ENCODE measurements around the gene DUSP22. TPM values are rescaled to one million over a fixed set of nuclear protein-coding genes. Genes with fewer than 3 reads are reported as not detected.

DUSP22 gene
- total RNA-seq, 2 experiments from 2014 or later, result 38.1 to 47.8 TPM

DNA sequence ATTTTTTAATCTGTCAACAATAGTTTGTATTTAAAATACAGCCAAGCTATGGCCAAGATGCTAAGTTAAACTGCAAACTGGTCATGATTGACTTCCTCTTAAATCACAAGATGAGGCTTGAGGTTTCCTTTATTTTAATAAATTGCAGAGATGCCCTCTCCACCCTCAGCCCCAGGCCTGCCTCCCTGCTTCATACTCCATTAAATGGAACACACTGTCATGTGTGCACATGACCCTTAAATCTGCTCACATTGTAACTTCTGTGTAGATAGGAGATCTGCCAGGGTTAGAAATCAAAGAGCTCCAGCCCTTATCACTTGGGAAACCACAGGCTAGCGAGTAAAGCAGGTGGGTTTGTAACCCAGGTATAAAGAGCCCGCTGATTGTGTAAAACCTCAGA, 20.8 kb downstream of the DUSP22 start:
- DNase-seq, result no peak
- H3K9me3 Mint-ChIP-seq (ENCODE audit: low read depth), result no peaks in the 10 kb centered on the region
- H3K4me3 Mint-ChIP-seq, result no peak overlapping the region
- CTCF ChIA-PET, result interaction anchor here (1.3 to 2.1 kb wide), 7 partner anchors 9 to 144 kb away, joined by 3 to 14 read pairs (median 5); no protein-coding TSS in a partner anchor
- no peak overlapping the region for H3K27ac Mint-ChIP-seq
- H3K36me3 Mint-ChIP-seq, result peaks cover 12% of the 10 kb centered on the region
- ATAC-seq, result peak; percentile 39
- H3K4me1 Mint-ChIP-seq, result peaks cover 27% of the 10 kb centered on the region
- H3K27me3 Mint-ChIP-seq, result no peaks in the 10 kb centered on the region

DNA sequence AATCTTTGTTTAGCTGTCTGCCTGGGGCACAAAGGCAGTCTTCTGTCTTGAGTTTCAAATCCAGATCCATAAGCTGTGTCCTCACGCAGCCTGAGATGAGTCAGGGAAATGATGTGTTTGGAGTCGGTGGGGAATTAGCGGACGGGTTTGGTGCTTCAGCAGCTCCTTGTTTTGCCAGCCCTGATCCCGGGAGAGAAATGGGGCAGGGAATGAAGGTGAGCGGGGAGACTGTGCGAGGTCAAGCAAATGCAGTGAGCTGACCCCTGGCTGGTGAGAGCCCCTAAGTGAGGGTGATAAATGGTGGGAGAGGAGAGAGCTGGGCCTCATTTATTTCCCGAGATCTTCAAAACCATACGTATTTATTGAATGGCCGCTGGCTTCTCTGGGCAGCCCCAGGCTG, 21.6 kb downstream of the DUSP22 start:
- Mint-ChIP-seq H3K4me3 (no peak overlapping the region), H3K9me3 (ENCODE audit: low read depth) (no peaks in the 10 kb centered on the region), H3K27me3 (no peaks in the 10 kb centered on the region), H3K36me3 (peaks cover 13% of the 10 kb centered on the region), H3K27ac (no peak overlapping the region), H3K4me1 (peaks cover 32% of the 10 kb centered on the region)
- CTCF ChIA-PET, result interaction anchor here (1.3 to 2.1 kb wide), 6 partner anchors 8 to 145 kb away, joined by 3 to 14 read pairs (median 5); no protein-coding TSS in a partner anchor
- DNase-seq (no peak), ATAC-seq (no peak)

DNA sequence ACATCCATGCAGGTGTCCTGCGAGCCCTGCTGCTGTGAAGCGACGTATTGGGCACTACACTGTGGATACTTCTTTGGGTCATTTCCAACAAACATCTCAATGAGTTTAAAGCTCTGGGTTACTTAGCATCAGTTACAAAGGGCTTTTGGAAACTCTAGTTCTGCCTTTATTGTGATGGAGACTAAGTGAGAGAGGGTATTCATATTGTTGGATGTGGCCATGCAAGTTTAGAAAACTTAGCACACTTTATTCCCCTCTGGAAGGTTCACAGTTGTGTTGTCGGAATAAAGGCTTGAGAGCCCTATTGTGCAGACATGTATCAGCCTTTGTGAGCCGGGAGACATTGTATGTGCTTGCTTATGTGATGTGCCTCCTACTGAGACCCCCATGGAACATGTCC, 22.1 kb downstream of the DUSP22 start:
- Mint-ChIP-seq H3K36me3 (peaks cover 17% of the 10 kb centered on the region), H3K4me1 (peaks cover 32% of the 10 kb centered on the region), H3K9me3 (ENCODE audit: low read depth) (no peaks in the 10 kb centered on the region), H3K27ac (no peak overlapping the region), H3K27me3 (no peaks in the 10 kb centered on the region), H3K4me3 (no peak overlapping the region)
- CTCF ChIA-PET, result interaction anchor here (1.3 to 1.9 kb wide), 4 partner anchors 7 to 21 kb away, joined by 3 to 7 read pairs (median 6); no protein-coding TSS in a partner anchor
- DNase-seq (no peak), ATAC-seq (no peak)

DNA sequence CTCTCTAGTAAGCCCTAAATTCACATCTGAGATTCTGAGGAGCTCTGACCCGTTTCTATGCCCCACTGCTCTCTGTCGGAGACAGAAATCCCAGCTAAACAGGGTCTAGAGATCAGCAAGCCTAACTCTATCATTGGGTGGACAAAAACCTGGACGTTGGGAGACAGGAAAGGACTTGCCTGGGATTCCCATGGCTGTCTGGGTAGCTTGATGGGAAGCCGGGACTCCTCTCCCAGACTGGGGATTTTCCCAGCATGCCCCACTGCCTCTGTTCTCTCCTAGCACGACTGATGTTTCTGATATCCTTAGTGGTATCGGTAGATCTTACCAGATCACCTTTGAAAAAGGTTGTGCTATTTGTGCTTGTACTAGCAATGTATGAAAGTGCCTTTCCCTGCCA, 22.9 kb downstream of the DUSP22 start:
- CTCF ChIA-PET, result interaction anchor here (1.0 to 1.7 kb wide), 3 partner anchors 9 to 126 kb away, joined by 3 to 7 read pairs (median 3); no protein-coding TSS in a partner anchor
- Mint-ChIP-seq H3K4me3 (no peak overlapping the region), H3K4me1 (peaks cover 32% of the 10 kb centered on the region), H3K27ac (no peak overlapping the region), H3K27me3 (no peaks in the 10 kb centered on the region), H3K36me3 (peaks cover 17% of the 10 kb centered on the region), H3K9me3 (ENCODE audit: low read depth) (no peaks in the 10 kb centered on the region)
- no peak for ATAC-seq
- DNase-seq, result no peak

DNA sequence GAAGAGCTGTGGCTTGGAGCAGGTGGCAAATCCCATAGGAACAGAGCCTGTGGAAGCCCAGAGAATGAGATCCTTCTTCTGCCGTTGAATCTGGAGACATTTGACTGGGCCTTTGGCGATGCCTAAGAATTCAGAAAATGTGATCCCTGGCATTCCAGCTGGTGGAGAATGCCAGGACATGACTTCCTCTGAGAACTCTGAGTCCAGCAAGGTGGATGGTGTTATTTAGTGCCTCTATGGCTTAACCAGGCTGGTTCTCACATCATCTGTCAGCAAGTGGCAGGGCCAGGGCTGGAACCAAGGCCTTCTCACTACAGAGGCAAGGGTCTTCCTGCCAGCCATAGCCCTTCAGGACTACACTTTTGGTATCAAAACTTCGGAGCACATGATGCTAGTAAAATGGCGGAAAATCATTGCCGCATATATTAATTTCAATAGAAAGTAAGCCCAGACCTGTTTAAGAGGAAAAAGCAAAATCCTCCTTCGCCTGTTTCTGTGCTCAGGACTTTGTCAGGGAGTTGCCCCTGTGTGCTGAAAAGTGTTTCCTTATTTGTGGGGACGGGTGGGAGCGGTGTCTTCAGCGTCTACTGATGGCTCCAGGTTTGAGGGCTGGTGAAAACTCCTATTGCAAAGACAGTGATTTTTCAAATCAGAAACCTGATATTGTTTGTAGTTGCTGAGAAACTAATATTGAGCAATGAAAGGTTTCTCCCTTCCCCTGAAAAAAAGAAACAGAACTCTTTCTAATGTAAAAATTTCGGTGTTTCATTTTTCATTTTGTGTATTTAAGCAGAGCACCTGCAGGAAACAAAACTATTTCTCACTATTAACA, 23.9 kb downstream of the DUSP22 start:
- no peak overlapping the region for H3K4me3 Mint-ChIP-seq
- ATAC-seq, result no peak
- H3K27ac Mint-ChIP-seq, result no peak overlapping the region
- DNase-seq, result no peak
- H3K27me3 Mint-ChIP-seq, result no peaks in the 10 kb centered on the region
- H3K9me3 Mint-ChIP-seq (ENCODE audit: low read depth), result no peaks in the 10 kb centered on the region
- H3K36me3 Mint-ChIP-seq, result peaks cover 17% of the 10 kb centered on the region
- CTCF ChIA-PET, result interaction anchor here (1.0 to 1.7 kb wide), 3 partner anchors 10 to 104 kb away, joined by 3 to 7 read pairs (median 5); no protein-coding TSS in a partner anchor
- peaks cover 32% of the 10 kb centered on the region for H3K4me1 Mint-ChIP-seq

DNA sequence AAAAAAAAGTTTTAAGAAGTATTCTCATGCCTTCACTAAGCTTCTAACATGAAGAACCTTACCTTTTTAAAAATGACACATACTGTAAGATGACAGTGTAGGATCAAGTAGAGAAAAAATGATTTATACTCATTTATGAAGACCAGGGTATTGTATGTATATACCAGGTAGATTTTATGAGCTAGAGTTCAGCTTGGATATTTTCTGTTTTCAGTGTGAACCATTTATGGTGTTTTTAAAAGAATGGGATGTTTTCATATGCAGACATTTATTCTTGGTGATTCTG, 24.4 kb downstream of the DUSP22 start:
- H3K27ac Mint-ChIP-seq, result no peak overlapping the region
- peaks cover 15% of the 10 kb centered on the region for H3K36me3 Mint-ChIP-seq
- peaks cover 32% of the 10 kb centered on the region for H3K4me1 Mint-ChIP-seq
- H3K27me3 Mint-ChIP-seq, result no peaks in the 10 kb centered on the region
- DNase-seq (no peak), ATAC-seq (no peak)
- no peak overlapping the region for H3K4me3 Mint-ChIP-seq
- H3K9me3 Mint-ChIP-seq (ENCODE audit: low read depth), result no peaks in the 10 kb centered on the region
- CTCF ChIA-PET, result interaction anchor here (1.5 kb wide), 1 partner anchor 16 kb away, joined by 5 read pairs; no protein-coding TSS in a partner anchor

DNA sequence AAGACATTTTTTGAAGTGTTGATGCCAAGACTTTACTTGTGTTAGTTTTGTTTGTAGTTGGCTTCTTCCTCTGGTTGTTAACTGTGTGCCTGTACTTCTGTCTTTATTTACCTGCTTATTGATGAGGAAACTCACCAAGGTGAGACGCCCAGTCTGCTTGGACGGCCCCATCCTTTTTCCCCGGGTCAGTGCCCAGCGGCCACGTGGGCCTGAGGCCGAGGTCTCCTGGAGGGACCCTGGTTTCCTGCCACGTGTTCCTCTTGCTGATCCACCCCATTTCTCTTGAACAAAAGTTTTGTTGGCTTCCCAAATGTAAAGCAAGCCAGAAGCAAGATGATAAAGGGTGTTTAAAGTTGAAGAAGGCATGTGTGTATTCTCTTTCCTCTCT, 24.8 kb downstream of the DUSP22 start:
- H3K4me3 Mint-ChIP-seq, result no peak overlapping the region
- CTCF ChIA-PET, result interaction anchor here (1.1 to 1.5 kb wide), 2 partner anchors 10 to 16 kb away, joined by 3 to 5 read pairs; no protein-coding TSS in a partner anchor
- DNase-seq (no peak), ATAC-seq (no peak)
- H3K27me3 Mint-ChIP-seq, result no peaks in the 10 kb centered on the region
- H3K36me3 Mint-ChIP-seq, result peaks cover 14% of the 10 kb centered on the region
- no peak overlapping the region for H3K27ac Mint-ChIP-seq
- peaks cover 32% of the 10 kb centered on the region for H3K4me1 Mint-ChIP-seq
- no peaks in the 10 kb centered on the region for H3K9me3 Mint-ChIP-seq (ENCODE audit: low read depth)

DNA sequence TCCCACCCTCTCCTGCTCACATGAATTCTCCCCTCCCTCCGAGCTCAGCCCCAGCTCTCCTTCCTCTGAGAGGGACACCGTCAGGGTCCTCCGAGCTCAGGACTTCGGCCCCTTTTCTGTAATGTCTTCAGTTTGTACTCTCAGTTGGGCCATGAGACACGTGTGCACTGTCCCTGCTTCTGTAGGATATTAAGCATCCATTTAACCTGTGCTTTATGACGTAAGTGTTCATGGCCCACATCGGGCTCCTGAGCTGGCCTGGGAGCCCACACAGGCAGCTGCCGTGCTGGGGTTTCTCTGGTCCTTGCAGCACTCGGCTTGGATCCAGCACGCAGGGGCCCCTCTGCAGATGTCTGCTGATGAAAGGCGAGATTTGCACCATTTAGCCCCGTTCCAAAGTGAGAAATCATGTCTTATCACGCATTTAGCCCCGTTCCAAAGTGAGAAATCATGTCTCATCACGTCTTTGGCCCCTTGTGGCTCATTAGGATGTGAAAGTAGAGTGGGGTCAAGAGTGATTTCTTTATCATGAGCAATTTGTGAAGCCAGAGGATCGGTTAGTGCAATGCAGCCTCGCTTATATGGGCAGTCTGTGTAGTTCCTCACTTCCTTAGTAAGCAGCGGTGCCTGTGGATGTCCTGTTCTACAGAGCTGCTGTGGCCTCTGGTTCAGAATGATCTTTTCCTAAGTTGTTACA, 25.3 kb downstream of the DUSP22 start:
- Mint-ChIP-seq H3K27ac (no peak overlapping the region), H3K9me3 (ENCODE audit: low read depth) (no peaks in the 10 kb centered on the region), H3K36me3 (peaks cover 14% of the 10 kb centered on the region), H3K4me1 (peaks cover 27% of the 10 kb centered on the region), H3K4me3 (no peak overlapping the region), H3K27me3 (no peaks in the 10 kb centered on the region)
- CTCF ChIA-PET, result interaction anchor here (0.6 to 1.2 kb wide), 3 partner anchors 9 to 27 kb away, joined by 3 read pairs; no protein-coding TSS in a partner anchor
- ATAC-seq, result no peak
- DNase-seq, result no peak

DNA sequence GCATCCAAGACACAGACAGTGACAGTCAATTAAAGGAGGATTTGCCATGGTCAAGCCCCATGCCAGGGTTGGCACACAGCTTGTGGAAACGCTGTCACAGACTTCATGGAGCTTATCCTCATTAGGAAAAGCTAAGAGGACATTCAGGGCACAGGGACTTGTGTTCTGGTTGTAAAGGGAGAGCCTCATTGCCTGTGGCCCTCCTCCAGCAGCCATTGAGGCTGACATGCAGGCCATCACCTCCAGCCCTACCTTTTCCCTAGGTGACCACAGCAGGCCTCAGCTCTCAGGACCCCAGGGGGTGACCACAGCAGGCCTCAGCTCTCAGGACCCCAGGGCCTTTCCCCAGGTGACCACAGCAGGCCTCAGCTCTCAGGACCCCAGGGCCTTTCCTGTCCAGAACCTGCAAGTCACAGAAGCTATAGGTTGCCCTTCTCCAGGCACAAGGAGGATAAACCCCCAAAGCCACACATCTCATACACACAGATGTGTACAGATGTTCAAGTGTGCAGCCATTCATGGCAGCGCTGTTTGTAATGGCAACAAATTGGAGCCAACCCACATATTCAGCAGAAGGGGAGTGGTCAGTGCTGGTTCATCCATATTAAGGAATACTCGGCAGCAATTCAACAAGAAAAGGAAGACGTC, 26.1 kb downstream of the DUSP22 start:
- Mint-ChIP-seq H3K4me1 (peaks cover 21% of the 10 kb centered on the region), H3K27ac (no peak overlapping the region), H3K9me3 (ENCODE audit: low read depth) (no peaks in the 10 kb centered on the region), H3K27me3 (no peaks in the 10 kb centered on the region), H3K4me3 (no peak overlapping the region), H3K36me3 (peaks cover 15% of the 10 kb centered on the region)
- no peak for ATAC-seq
- DNase-seq, result no peak
- CTCF ChIA-PET, result interaction anchor here (0.6 to 1.2 kb wide), 2 partner anchors 10 to 26 kb away, joined by 3 read pairs; no protein-coding TSS in a partner anchor

DNA sequence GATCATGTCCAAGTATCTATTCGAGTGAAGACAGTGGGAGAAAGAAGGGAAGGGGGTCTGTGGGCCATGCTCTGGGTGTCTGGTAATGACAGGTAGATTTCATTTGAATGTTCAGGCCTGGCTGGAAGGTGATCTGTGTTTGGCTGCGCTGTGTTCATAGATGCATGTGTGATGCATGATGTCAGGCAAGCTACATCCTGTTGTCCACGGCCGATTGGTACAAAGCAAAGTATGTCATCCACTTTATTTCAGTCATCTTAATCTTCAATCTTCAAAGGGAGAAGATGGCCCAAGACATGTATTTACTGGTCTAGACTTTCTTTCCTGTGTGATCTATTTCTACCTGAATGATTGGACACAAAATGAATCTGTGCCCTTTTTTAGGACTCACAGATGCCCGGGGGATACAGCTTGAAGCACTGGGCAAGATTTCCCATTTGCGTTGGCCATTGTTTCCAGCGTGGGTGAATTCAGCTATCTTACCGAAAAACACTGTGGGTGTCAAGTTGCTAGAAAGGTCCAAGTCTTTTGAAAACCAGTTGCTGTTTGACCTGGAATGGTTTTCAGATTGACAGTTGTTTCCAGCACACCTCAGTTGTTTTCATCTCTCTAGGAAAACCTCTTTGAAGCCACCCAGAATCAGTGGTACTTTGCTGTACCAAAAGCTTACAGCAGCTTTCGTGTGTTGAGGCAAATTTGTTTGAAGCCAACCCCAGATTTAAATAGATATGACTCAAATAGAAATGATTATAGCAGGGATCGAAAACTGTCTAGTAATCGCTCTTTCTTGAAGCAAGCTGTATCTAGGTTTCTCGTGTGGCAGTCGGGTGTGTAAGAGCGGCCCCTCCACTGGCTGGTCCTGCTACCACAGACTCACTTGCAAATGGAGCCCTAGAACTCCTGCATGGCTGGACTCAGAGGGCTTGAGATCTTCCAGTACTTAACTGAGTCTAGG, 27.2 kb downstream of the DUSP22 start:
- CTCF ChIA-PET, result interaction anchor here (0.8 kb wide), 1 partner anchor 14 kb away, joined by 3 read pairs; no protein-coding TSS in a partner anchor
- Mint-ChIP-seq H3K9me3 (ENCODE audit: low read depth) (no peaks in the 10 kb centered on the region), H3K27ac (peak overlapping the region; percentile 53), H3K4me3 (no peak overlapping the region), H3K36me3 (peaks cover 15% of the 10 kb centered on the region), H3K27me3 (no peaks in the 10 kb centered on the region), H3K4me1 (peaks cover 20% of the 10 kb centered on the region)
- DNase-seq (no peak), ATAC-seq (peak; percentile 49)

DNA sequence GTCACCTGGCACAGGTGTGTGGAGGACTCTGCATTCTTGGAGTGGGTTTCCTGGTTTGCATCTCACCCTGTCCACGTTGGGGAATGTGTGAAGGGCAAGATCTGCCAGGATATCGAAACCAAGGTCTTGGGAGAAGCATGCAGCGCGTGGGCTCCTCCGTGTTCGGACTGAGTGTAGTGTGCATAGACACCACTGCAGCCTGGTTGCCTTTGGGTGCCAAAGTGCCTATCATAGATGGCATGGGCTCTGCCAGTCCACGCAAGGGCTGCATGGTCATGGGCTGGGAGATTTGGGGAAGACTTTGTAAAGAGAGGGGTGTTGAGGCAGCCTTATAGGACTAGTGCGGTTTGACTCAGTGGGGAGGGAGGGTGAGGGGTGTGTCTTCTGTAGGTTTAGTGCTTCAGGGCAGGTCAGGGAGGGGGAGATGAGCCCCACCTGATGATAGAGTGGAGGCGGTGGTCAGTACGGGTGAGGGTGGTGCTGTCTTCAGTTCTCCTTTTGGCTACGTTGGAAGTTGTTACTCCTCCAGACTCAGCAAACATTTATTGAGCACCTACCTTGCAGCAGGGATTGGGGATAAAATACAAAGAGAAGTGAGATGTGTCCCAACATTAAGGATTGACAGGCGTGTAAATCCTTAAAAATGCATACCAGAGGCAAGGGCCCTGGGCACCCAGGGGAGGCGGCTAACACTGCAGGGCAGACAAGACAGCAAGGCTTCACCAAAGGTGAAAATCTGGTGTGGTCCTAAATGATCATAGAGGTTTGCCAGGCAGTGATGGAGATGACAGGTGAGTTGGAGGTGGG, 28.3 kb downstream of the DUSP22 start:
- no peak for ATAC-seq
- no peak overlapping the region for H3K4me3 Mint-ChIP-seq

DNA sequence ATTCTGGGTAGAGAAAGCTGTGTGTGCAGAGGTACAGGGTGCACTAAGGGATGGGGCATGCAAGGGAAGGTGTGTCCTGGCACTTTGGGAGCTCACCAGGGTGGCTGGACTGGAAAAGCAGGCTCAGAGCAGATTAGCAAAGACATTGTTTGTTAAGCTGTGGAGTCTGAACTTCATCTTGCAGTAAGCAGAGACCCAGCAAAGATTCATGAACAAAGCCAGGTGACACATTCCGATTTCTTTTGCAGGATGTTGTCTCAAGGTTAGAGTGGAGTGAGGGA, 28.8 kb downstream of the DUSP22 start:
- Mint-ChIP-seq H3K27ac (no peak overlapping the region), H3K9me3 (ENCODE audit: low read depth) (no peaks in the 10 kb centered on the region), H3K27me3 (no peaks in the 10 kb centered on the region), H3K4me3 (no peak overlapping the region), H3K36me3 (peaks cover 9% of the 10 kb centered on the region), H3K4me1 (peaks cover 18% of the 10 kb centered on the region)
- DNase-seq (no peak), ATAC-seq (no peak)
- CTCF ChIA-PET, result interaction anchor here (1.1 to 1.3 kb wide), 2 partner anchors 8 to 27 kb away, joined by 3 to 7 read pairs; no protein-coding TSS in a partner anchor

More for the DNA sequence above, 28.3 kb downstream of the DUSP22 start:
- Mint-ChIP-seq H3K27ac (no peak overlapping the region), H3K36me3 (peaks cover 11% of the 10 kb centered on the region), H3K27me3 (no peaks in the 10 kb centered on the region), H3K9me3 (ENCODE audit: low read depth) (no peaks in the 10 kb centered on the region), H3K4me1 (peaks cover 20% of the 10 kb centered on the region)
- CTCF ChIA-PET, result no interaction called here
- DNase-seq, result no peak
